ENCODE data around the gene EFCAB9.
"Not testable (repeated sequence)": the region's sequence is repeated elsewhere in the genome, so short reads cannot be mapped to it uniquely, and the experiment has no call there.

EFCAB9 gene

DNA sequence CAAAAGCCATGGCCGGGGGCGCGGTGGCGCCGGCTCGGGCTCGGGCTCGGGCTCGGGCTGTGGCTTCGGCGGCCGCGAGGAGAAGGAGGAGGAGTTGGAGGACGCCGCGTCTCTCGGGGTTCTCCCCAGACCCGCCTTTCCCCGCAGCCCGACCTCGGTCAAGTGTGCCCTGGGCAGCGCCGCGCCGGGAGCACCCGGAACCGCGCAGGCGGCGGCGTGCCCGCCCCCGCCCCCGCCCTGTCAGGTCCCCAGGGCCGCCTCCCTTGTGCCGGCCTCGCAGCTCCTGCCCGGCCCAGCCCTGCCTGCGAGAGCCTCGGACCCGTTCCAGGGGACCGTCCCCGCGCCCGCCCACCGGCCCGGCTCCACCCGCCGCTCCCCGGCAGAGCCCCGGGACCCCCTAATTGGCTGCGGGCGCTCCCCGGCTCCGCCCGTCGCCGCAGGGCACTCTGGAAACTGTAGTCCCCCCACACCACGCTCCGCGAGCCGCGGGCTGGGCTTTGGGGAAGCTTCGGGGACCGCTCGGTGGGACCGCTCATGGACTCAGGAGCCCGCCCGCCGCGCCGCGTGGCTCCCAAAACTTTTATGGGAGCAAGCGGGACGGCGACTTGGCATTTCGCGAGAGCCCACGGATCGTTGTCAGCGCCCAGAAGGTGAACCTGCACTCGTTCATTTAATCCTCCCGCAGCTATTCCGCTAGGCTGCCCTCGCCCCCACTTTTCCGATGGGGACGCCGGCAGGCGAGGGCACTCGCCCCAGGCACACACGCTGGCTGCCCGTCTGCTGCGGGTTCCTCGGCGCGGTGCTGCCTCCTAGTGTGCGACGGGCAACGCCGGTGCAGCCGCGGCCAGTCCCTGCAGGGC lies 5.7 kb upstream of the EFCAB9 start, which contains the start of gene STK10:
STK10 (minus strand) TSS at position 192 of the 860 bp plus-strand sequence; CDS start at position 10, 182 bp downstream.
- peak within 1 kb of the TSS; percentile 91 for H3K4me3 ChIP-seq (ENCODE audit: low read depth, low read length)

DNA sequence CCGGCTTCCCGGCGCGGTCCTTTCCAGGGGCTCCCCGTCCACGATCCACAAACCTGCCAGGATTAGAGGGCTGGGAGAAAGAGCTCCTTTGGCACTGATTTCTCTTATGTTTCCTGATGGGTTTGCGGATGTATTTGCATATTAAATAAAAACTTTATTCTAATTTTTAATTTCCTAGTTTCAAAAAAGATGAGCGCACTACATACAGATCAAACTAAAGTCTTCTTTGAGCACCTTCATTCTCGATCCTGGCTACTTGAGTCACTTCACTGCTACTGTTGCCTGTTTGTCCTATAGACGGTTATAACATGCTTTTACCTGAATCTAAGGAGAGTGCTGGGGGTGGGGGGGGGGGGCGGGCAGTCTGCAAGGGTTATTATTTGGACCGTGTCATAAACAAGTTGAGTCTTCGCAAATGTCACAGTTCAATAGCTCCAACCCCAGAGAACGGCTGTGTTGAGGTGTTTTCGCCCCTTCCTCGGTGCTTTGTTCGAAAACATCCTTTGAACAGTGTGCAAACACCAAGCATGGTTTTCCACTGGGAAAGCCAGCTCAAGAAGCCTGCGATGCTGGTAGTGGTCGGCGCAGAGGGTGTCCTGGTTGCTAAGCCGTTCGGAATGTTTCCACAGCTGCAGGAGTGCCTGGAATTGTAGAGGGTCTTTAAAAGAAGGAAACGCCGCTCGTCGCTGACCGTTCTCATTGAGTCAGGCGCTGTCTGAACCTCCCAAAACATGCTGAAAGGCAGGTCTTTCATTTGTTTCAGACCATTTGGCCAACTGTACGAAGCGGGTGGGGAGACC lies 4.9 kb upstream of the EFCAB9 start:
- H3K4me3 ChIP-seq (ENCODE audit: low read depth, low read length): peak overlapping the region; percentile 91

DNA sequence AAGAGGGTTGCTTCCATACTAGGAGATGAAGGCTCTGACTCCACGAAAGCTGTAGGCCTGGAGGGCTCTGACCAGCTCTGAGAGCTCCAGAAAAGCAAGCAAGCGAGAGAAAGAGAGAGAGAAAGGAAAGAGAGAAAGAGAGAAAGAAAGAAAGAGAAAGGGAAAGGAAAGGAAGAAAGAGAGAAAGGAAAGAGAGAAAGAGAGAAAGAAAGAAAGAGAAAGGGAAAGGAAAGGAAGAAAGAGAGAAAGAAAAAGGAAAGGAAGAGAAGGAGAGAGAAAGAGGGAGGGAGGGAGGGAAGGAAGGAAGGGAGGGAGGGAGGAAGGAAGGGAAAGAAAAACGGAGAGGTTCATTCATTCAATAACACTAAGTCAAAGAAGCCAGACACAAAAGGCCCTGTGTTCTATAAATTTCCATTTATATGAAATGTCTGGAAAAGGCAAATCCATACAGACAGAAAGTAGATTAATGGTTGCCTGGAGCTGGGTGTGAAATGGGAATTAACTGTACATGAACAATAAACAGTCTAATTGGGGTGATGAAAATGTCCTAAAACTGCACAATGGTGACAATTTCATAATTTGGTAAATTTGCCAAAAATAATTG lies 4.2 kb upstream of the EFCAB9 start:
- H3K4me3 ChIP-seq (ENCODE audit: low read depth, low read length): no peak overlapping the region

DNA sequence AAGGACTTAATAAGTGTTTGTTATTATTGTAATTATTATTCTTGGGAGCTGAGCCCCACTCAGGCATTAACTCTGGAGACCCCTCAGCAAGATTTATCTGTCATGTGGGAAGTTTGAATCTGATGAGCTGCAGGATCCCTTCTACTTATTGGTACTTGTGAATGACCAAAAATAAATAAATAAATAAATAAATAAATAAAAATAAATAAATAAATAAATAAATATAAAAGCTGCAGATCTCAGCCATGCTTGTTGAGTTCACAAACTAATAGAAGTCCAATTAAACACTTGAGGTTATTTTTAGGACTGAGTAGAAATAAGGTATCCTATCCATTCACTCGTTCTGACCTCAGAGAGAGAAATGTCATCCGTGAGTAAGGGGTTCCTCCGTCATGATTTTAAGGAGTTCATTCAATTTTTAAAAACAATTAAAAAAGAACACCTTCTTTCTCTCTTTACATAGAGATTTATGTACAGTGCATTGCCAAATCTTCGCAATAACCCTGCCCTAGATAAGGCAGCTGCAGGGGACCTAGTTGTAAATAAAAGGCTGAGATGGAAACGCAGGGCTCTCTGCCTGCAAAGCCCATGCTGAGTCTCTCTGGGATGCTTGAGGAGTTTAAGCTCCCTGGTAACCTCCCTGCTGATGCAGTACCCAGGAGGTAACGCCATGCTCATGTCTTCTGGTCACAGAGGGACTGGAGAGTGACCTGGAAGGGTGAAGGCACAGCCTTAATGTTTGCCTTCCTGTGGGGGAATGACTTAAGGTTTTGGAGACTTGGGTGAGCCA lies 1.2 kb downstream of the EFCAB9 start:
- H3K4me3 ChIP-seq (ENCODE audit: low read depth, low read length): no peak overlapping the region

DNA sequence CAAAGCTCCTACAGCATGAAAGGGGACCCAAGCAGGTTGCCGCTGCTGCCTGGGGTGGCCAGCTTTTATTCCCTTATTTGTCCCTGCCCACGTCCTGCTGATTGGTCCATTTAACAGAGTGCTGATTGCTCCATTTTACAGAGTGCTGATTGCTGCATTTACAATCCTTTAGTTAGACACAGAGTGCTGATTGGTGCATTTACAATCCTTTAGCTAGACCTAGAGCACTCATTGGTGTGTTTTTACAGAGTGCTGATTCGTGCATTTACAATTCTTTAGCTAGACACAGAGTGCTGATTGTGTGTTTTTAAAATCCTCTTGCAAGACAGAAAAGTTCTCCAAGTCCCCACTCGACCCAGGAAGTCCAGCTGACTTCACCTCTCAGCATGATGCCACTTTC lies 3.8 kb downstream of the EFCAB9 start:
- not testable (repeated sequence) for H3K4me3 ChIP-seq (ENCODE audit: low read depth, low read length)

DNA sequence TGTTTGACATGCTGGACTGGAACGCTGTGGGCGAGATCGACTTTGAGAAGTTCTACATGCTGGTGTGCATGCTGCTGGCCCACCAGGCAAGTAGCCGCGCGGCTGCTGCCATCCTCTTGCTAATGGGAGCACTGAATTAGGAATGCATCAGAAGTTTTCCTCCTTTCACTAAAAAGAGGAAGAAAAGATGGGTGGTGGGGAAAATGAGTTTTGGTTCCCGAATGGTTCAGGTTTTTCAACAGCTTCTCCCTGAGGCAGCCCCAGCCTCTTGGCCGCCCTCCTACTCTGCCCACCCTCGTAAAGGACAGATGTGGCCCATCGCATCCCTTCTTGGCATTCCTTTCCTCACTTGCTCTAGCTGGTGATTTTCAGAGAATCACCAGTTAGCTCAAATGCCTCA lies 5.5 kb downstream of the EFCAB9 start:
- H3K4me3 ChIP-seq (ENCODE audit: low read depth, low read length): no peak overlapping the region

DNA sequence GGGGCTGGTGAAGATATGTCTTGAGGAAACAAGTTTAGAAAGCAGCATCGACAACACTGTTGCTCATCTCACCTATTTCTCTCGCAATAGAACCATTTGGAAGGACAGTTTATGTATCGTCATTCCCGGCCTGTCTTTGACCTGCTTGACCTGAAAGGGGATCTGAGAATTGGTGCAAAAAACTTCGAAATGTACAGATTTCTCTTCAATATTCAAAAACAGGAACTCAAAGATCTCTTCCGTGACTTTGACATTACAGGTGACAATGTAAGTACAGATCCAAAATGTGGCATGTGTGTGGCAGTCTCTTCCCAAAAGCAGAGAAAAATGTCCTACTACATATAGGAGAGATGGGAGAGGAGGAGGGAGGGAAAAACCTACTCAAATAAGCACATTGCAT lies 6.5 kb downstream of the EFCAB9 start:
- H3K4me3 ChIP-seq (ENCODE audit: low read depth, low read length): no peak overlapping the region

DNA sequence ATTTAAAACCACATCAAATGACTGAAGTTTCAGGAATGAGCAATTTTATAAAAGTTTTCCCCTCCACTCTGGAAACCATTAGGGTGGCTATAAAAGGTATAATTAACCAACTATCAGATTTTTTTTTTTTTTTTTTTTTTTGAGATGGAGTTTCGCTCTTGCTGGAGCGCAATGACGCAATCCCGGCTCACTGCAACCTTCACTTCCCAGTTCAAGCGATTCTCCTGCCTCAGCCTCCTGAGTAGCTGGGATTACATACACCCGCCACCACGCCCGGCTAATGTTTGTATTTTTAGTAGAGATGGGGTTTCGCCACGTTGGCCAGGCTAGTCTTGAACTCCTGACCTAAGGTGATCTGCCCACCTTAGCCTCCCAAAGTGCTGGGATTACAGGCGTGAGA lies 12.0 kb downstream of the EFCAB9 start:
- H3K4me3 ChIP-seq (ENCODE audit: low read depth, low read length): not testable (repeated sequence)

DNA sequence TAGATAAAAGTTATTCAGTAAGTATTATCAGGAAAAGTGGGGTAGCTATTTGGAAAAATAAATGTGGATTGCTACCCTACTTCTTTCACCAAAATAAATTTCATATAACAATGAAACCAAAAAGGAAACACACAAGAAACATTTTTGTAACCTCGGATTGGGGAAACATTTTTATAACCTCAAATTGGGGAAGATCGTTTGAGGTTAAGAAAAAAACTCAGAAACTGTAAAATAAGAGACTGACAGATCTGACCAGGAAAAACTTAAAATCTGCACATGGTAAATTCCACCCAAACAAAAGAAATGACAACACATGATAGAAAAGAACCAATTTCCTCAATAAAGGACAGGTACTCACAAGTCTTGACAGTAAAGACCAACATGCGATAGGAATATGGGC lies 13.5 kb downstream of the EFCAB9 start:
- no peak overlapping the region for H3K4me3 ChIP-seq (ENCODE audit: low read depth, low read length)

DNA sequence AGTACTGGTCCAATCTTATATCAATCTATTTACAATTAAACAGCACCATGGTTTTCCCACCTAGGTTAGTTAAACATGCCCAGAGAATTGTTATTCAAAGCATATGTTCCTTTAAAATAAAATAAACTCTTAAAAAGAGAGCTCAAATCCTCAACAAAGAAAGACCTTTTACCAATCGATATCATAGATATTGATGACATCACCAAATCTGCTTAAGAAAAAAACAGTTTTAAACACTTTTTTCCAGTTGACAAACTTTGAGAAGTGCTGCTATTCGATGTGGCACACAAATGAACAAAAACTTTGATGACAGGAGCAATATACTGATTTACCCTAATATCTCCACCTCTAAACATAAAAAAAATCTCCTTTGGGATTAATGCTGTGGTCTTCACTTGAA lies 15.7 kb downstream of the EFCAB9 start:
- H3K4me3 ChIP-seq (ENCODE audit: low read depth, low read length): no peak overlapping the region

DNA sequence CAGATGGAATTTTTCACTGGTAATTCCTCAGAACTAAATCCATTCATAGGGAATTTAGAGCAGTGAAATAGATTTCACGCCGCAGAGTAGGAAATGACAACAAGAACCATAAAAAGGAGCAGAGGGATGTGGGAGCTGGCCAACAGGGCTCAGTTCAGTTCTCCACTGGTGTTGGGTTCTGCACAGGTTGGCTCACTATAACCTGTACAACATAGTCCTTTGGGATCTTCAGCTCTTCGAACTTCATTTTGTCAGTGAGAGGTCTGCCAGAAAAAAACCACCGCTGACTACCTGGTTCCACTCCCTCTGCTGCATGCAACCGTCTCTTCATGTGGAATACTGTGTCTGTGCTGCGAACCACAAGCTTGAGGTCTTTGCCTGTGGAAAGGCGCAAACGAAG lies 17.7 kb downstream of the EFCAB9 start:
- H3K4me3 ChIP-seq (ENCODE audit: low read depth, low read length): no peak overlapping the region

DNA sequence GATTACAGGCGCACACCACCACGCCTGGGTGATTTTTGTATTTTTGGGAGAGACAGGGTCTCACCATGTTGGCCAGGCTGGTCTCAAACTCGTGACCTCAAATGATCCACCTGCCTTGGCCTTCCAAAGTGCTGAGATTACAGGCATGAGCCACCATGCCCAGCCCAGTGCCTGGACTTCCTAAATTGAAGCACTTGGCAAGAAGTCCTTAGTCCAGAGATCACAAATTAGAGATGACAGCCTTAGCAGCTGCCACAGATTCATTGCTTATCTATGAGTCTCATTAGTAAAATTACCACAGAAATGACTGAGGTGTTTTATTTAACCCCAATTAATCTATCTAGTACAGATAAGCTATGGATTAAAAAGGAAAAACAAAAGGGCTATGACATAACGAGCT lies 19.2 kb downstream of the EFCAB9 start:
- no peak overlapping the region for H3K4me3 ChIP-seq (ENCODE audit: low read depth, low read length)

DNA sequence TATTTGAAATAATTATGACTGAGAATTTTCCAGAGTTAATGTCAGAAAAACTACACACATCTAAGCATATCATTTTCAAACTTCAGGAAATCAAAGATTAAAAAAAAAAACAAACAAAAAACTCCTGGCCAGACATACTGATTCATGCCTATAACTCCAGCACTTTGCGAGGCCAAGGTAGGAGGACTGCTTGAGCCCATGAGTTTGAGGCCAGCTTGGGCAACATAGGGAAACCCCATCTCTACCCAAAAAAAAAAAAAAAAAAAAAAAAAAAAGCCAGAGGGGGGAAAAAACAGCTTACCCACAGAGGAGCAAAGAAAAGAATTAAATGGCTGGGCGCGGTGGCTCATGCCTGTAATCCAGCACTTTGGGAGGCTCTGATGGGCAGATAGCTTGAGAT lies 22.4 kb downstream of the EFCAB9 start:
- no peak overlapping the region for H3K4me3 ChIP-seq (ENCODE audit: low read depth, low read length)

DNA sequence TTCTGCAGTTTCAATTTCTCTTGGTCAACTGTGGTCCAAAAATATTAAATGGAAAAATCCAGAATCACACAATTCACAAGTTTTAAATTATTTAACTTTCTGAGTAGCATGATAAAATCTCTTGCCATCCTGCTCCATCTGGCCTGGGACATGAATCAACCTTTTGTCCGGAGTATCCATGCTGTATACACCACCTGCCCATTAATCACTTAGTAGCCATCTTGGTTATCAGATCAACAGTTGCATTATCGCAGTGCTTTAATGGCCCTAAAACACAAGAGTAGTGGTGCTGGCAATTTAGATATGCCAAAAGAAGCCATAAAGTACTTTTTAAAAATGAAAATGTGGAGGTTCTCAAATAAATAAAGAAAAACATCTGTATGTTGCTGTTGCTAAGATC lies 25.3 kb downstream of the EFCAB9 start:
- H3K4me3 ChIP-seq (ENCODE audit: low read depth, low read length): no peak overlapping the region

DNA sequence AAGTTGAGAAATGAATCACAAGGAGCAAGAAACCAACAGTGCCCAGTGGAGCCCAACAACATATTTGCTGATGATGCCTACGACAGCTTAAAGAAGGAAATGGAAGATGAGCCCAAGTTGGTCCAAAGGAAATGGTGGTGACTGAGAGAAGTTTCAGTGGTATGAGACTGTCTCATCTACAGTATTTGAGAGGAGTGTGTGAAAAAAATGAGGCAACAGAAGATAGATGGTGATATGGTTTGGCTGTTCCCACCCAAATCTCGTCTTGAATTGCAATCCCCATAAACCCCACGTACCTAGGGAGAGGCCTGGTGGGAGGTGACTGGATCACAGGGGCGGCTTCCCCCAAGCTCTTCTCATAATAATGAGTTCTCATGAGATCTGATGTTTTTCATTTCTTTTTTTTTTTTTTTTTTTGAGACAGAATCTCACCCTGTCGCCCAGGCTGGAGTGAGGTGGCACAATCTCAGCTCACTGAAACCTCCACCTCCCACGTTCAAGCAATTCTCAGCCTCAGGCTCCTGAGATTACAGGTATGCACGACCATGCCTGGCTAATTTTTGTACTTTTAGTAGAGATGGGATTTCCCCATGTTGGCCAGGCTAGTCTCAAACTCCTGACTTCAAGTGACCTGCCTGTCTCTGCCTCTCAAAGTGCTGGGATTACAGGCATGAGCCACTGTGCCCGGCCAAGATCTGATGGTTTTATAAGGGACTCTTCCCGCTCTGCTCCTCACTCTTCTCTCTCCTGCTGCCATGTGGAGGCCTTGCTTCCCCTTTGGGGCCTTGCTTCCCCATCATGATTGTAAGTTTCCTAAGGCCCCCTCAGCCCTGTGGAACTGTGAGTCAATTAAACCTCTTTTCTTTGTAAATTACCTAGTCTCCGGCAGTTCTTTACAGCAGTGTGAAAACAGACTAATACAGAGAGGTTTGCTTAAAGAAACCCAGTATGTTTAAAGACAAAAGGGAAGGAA lies 30.2 kb downstream of the EFCAB9 start:
- H3K4me3 ChIP-seq (ENCODE audit: low read depth, low read length): no peak overlapping the region

DNA sequence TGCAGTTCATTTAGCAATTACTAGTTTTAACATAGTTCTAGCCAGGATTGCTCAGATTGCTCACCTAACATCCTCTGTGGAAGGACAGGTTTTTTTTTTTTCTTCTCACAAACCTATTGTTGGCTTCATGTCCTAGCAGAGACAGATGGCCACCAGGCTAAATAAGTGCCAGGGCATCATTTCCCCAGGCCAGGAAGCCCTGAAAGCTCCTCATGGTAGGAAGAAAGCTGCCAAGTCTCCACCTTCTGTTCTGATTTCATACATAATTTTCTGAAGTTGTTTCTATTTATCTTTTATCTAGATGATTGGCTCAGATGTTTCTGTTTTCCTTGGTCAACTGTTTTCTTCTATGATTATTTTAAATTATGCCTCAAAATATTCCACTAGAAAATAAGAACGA lies 31.0 kb downstream of the EFCAB9 start:
- H3K4me3 ChIP-seq (ENCODE audit: low read depth, low read length): no peak overlapping the region

DNA sequence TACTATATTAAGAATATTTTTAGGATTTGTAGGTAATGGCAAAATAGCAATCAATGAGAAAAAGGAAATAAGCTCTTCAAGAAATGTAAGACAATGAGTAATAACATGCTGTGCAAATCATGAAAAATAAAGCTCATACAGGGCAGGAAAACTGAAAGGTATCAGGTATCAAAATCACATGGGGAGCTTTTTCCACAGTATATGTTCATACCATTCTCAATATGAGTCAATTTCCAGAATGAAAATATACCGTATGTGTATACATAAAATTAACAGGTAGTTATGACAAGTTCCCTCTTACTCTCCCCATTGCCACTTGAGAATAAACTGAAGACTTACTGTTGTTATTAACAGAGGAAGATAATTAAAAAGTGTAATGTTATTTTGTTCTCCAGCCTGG lies 35.9 kb downstream of the EFCAB9 start:
- no peak overlapping the region for H3K4me3 ChIP-seq (ENCODE audit: low read depth, low read length)

DNA sequence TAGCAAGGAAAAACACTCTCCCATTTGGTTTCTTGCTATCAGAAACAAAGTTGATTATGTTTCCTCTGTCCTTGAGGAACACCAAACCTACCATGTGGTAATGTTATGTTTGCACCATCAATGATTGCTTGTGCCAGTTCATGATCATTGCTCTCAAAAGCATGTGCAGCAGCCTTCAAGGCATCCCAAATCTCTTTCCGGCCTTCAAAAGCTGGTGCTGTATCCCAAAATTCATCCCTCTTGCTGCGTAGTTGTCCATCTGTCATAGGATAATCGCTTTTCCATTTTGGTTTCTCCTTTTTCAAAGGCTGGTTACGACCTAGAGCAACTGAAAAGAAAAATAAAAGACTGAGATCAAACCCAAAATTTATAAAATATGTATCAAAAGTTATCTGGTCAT lies 40.1 kb downstream of the EFCAB9 start:
- H3K4me3 ChIP-seq (ENCODE audit: low read depth, low read length): no peak overlapping the region

DNA sequence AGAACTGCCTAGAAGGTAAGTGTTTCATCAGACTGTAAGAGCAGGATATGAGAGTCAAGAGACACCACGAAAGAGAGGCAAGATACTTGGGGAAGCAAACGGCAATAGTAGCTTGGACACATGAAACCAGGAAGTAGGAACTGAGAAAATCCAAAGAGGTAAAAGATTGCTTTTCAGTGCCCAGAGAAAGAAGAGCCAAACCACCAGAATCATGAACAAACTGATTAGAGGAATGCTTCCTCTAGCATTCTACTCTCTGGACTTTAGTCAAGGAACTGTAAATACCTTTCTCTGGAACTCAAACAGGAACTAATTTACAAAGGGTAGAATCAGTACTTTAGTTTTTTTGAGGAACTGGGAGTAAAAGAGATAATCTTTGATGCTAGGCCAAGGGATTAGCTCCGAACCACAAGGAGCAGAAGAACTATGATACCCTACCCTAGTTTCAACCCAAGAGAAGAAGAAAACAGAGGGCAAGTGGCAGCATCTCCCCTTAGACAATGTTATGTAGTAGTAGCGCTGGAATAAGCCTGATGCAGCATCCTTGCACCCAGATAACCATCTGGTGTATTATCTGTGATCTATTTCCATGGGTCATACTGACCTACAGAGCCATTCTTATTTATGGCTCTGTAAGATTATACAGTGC lies 41.3 kb downstream of the EFCAB9 start:
- H3K4me3 ChIP-seq (ENCODE audit: low read depth, low read length): no peak overlapping the region
